Panc1 (cell line): ENCODE results near the gene AP2B1. TPM values are rescaled to one million over a fixed set of nuclear protein-coding genes. Genes with fewer than 3 reads are reported as not detected.

Experiments
- ATAC-seq: fragments of 200-7000 bp; cut with Tn5 transposase; 2 replicates; pipeline ENCODE4 v1.9.1; 2020; ENCODE audit warnings: mild to moderate bottlenecking, moderate library complexity
- BruUV-seq: library from RNA; stranded (reverse); fragments of 400-500 nt; replicated peaks from 2 replicates; lab custom pipeline; 2021; lab: Mats Ljungman, UMichigan
- CTCF ChIA-PET: fragments of 300-600 bp; sonication (Branson Sonifier 250); formaldehyde crosslinking; loops from one replicate; lab custom pipeline; 2022; ENCODE audit warnings: antibody characterized with exemption; lab: Charles Lee
- POLR2A ChIA-PET: fragments of 300-600 bp; sonication (Branson Sonifier 250); formaldehyde crosslinking; loops from one replicate; lab custom pipeline; 2022; ENCODE audit warnings: antibody characterized with exemption; lab: Charles Lee
- DNase-seq: peaks from one replicate; pipeline ENCODE4 v3.0.0-alpha.2; 2010; ENCODE audit warnings: low read depth, low spot score
- H3K27ac ChIP-seq: 2 replicates; pipeline ENCODE4 v1.5.1; 2011; ENCODE audit warnings: mild to moderate bottlenecking, low read length, inconsistent platforms
- H3K27me3 ChIP-seq: fragments of 200-500 bp; sonication (Bioruptor generic); 2 replicates; pipeline ENCODE4 v1.6.0; 2014; ENCODE audit warnings: low read length, inconsistent platforms; ENCODE audit not compliant: control insufficient read depth, insufficient read depth
- H3K36me3 ChIP-seq: fragments of 200-500 bp; sonication (Bioruptor generic); 2 replicates; pipeline ENCODE4 v1.5.1; 2014; ENCODE audit warnings: inconsistent platforms, mild to moderate bottlenecking, low read length, moderate library complexity; ENCODE audit not compliant: control insufficient read depth, insufficient read depth
- H3K4me1 ChIP-seq: 2 replicates; pipeline ENCODE4 v1.5.1; 2011; ENCODE audit warnings: inconsistent platforms, mild to moderate bottlenecking, low read length, moderate library complexity; ENCODE audit not compliant: control insufficient read depth, insufficient read depth
- H3K4me3 ChIP-seq, 2 experiments: 2 replicates each; pipeline ENCODE4 v1.5.1; 2011 to 2012; ENCODE audit warnings: low read depth in 2 of 2, low read length in 2 of 2, mild to moderate bottlenecking in 2 of 2, inconsistent platforms in 1 of 2, moderate library complexity in 1 of 2
- H3K9me3 ChIP-seq: fragments of 200-500 bp; sonication (Bioruptor generic); 2 replicates; pipeline ENCODE4 v1.5.1; 2014; ENCODE audit warnings: low read depth, mild to moderate bottlenecking, inconsistent platforms, low read length, moderate library complexity; ENCODE audit not compliant: control insufficient read depth, insufficient read depth
- CTCF ChIP-seq: fragments of 450-650 bp; IDR thresholded peaks from 2 replicates; pipeline ENCODE4 v1.5.1; 2017; ENCODE audit warnings: mild to moderate bottlenecking
- POLR2AphosphoS5 ChIP-seq: IDR thresholded peaks from 2 replicates; pipeline ENCODE4 v1.6.1; 2012; ENCODE audit warnings: mild to moderate bottlenecking, low read depth, low read length, moderate library complexity
- REST ChIP-seq, 2 experiments: IDR thresholded peaks; 2 replicates each; pipeline ENCODE4 v1.6.1; 2011 to 2012; ENCODE audit warnings: low read depth in 2 of 2, control low read depth in 1 of 2, low read length in 1 of 2, mild to moderate bottlenecking in 1 of 2, moderate library complexity in 1 of 2; ENCODE audit not compliant: insufficient read depth in 1 of 2
- SIN3A ChIP-seq: IDR thresholded peaks from 2 replicates; pipeline ENCODE4 v1.6.1; 2012; ENCODE audit warnings: low read depth, mild to moderate bottlenecking, low read length, moderate library complexity, borderline replicate concordance; ENCODE audit not compliant: insufficient read depth
- TCF7L2 ChIP-seq: IDR thresholded peaks from 2 replicates; pipeline ENCODE4 v1.6.1; 2011; ENCODE audit warnings: mild to moderate bottlenecking, low read depth, low read length, inconsistent platforms
- in situ Hi-C: cut with HindIII; loops from 2 replicates; pipeline ENCODE4 v1.10.0; 2016; ENCODE audit warnings: low sequenced_read_pairs, low pct_unique_long_range_greater_than_20kb
- intact Hi-C: fragments of 100-400 bp; cut with micrococcal nuclease; formaldehyde crosslinking; loops from one replicate; pipeline ENCODE4 v1.10.0; 2022; ENCODE audit not compliant: unreplicated experiment
- total RNA-seq: library from RNA; stranded (reverse); gene quantifications from one replicate; pipeline ENCODE4 v1.2.1, GENCODE V29; 2021; ENCODE audit not compliant: unreplicated experiment

Gene AP2B1
- total RNA-seq, 1 experiment from 2014 or later: 446 TPM

GRCh38 chr17:35726953-35727460 lies 139.9 kb downstream of the AP2B1 start:
- CTCF ChIA-PET: interaction anchor here (0.6 kb wide), 1 partner anchor 23 kb away, joined by 3 read pairs; no protein-coding TSS in a partner anchor
- H3K4me1 ChIP-seq: peaks cover 11% of the 10 kb centered on the region
- BruUV-seq: no TSS peak

GRCh38 chr17:35727635-35728034 lies 140.5 kb downstream of the AP2B1 start:
- intact Hi-C loops (no loop called here), in situ Hi-C loops (no loop called here)

More at GRCh38 chr17:35726953-35727460, 139.9 kb downstream of the AP2B1 start:
- no peak overlapping the region for H3K4me3 ChIP-seq
- ATAC-seq (no peak), DNase-seq (no peak)
- H3K27ac ChIP-seq: no peak overlapping the region
- intact Hi-C loops (no loop called here), in situ Hi-C loops (no loop called here)
- POLR2A ChIA-PET: interaction anchor here (0.6 kb wide), 1 partner anchor 139 kb away, joined by 4 read pairs; no protein-coding TSS in a partner anchor
- H3K27me3 ChIP-seq: no peaks in the 10 kb centered on the region
- TF ChIP-seq POLR2AphosphoS5: peak; percentile 33; the same call in 1 of the 2 replicates
- TF ChIP-seq TCF7L2: no peak
- no peaks in the 10 kb centered on the region for H3K9me3 ChIP-seq
- H3K36me3 ChIP-seq: peaks cover 33% of the 10 kb centered on the region

More at GRCh38 chr17:35727635-35728034, 140.5 kb downstream of the AP2B1 start:
- ATAC-seq: no peak
- TF ChIP-seq SIN3A (no peak), CTCF (no peak), POLR2AphosphoS5 (no peak; the same call in 1 of the 2 replicates), TCF7L2 (no peak), REST (IDR thresholded peaks at IDR 0.05; ENCODE audit: insufficient read depth in 1 of 2, low read depth in 2 of 2, low read length in 1 of 2) (no peak)
- ChIA-PET CTCF (interaction anchor here (0.6 kb wide), 1 partner anchor 22 kb away, joined by 3 read pairs; no protein-coding TSS in a partner anchor), POLR2A (no interaction called here)
- Histone ChIP-seq H3K4me1 (peaks cover 11% of the 10 kb centered on the region), H3K4me3 (no peak overlapping the region), H3K9me3 (no peaks in the 10 kb centered on the region), H3K36me3 (peaks cover 29% of the 10 kb centered on the region), H3K27me3 (no peaks in the 10 kb centered on the region), H3K27ac (no peak overlapping the region)
- DNase-seq: no peak
- no TSS peak for BruUV-seq
